GM23248 (cell line): Measurements from ENCODE around the gene PUS1. TPM values are rescaled to one million over a fixed set of nuclear protein-coding genes. Genes with fewer than 3 reads are reported as not detected.
"Not testable (repeated sequence)": the region's sequence is repeated elsewhere in the genome, so short reads cannot be mapped to it uniquely, and the experiment has no call there.

Experiments used
- DNase-seq: peaks from one replicate; pipeline ENCODE4 v3.0.0-alpha.2; 2015
- H2AFZ ChIP-seq: fragments of 200-600 bp; sonication (generic); 2 replicates; pipeline ENCODE4 v1.6.1; 2016; ENCODE audit warnings: antibody characterized with exemption
- H3F3A ChIP-seq: fragments of 200-600 bp; sonication (generic); 2 replicates; pipeline ENCODE4 v1.6.1; 2016; ENCODE audit warnings: mild to moderate bottlenecking, antibody characterized with exemption, mixed run types; ENCODE audit not compliant: insufficient read depth
- H3K27ac ChIP-seq: fragments of 200-600 bp; sonication (generic); 2 replicates; pipeline ENCODE4 v1.5.1; 2016; ENCODE audit warnings: mild to moderate bottlenecking
- H3K27me3 ChIP-seq: fragments of 200-600 bp; sonication (generic); replicated peaks from 2 replicates; pipeline ENCODE4 v1.6.1; 2016; ENCODE audit warnings: mild to moderate bottlenecking; ENCODE audit not compliant: insufficient read depth
- H3K36me3 ChIP-seq: fragments of 200-600 bp; sonication (generic); 2 replicates; pipeline ENCODE4 v1.6.1; 2016; ENCODE audit warnings: low read depth, mild to moderate bottlenecking
- H3K4me1 ChIP-seq: fragments of 200-600 bp; sonication (generic); 2 replicates; pipeline ENCODE4 v1.6.1; 2016; ENCODE audit warnings: mild to moderate bottlenecking; ENCODE audit not compliant: insufficient read depth
- H3K4me2 ChIP-seq: fragments of 200-600 bp; sonication (generic); one replicate; pipeline ENCODE4 v1.6.1; 2016; ENCODE audit warnings: mild to moderate bottlenecking; ENCODE audit not compliant: unreplicated experiment
- H3K4me3 ChIP-seq: fragments of 200-600 bp; sonication (generic); 2 replicates; pipeline ENCODE4 v1.5.1; 2016; ENCODE audit warnings: mild to moderate bottlenecking
- H3K79me2 ChIP-seq: fragments of 200-600 bp; sonication (generic); 2 replicates; pipeline ENCODE4 v1.6.1; 2016; ENCODE audit warnings: mild to moderate bottlenecking; ENCODE audit not compliant: insufficient read depth
- H3K9ac ChIP-seq: fragments of 200-600 bp; sonication (generic); 2 replicates; pipeline ENCODE4 v1.6.1; 2016; ENCODE audit warnings: mild to moderate bottlenecking
- H3K9me2 ChIP-seq: fragments of 200-600 bp; sonication (generic); 2 replicates; pipeline ENCODE4 v1.6.1; 2016; ENCODE audit warnings: mixed run types, mild to moderate bottlenecking, moderate library complexity; ENCODE audit not compliant: insufficient read depth
- H3K9me3 ChIP-seq: fragments of 200-600 bp; sonication (generic); one replicate; pipeline ENCODE4 v1.6.1; 2017; ENCODE audit warnings: low read depth
- H4K20me1 ChIP-seq: fragments of 200-600 bp; sonication (generic); 2 replicates; pipeline ENCODE4 v1.6.0; 2016; ENCODE audit not compliant: insufficient read depth
- EZH2 ChIP-seq: fragments of 200-600 bp; sonication (generic); IDR thresholded peaks from 2 replicates; pipeline ENCODE4 v1.6.1; 2018; ENCODE audit warnings: antibody characterized with exemption, mild to moderate bottlenecking; ENCODE audit not compliant: insufficient read depth, poor library complexity, severe bottlenecking
- EZH2phosphoT487 ChIP-seq: fragments of 200-600 bp; sonication (generic); IDR thresholded peaks from 2 replicates; pipeline ENCODE4 v1.6.1; 2018; ENCODE audit warnings: antibody characterized with exemption, moderate library complexity, mild to moderate bottlenecking, low read depth; ENCODE audit not compliant: insufficient read depth
- WGBS, 2 experiments: methylation state at CpG; one replicate each; pipeline ENCODE4 v1.1.6; 2015 to 2017; ENCODE audit warnings: low lambda C conversion rate in 2 of 2, low coverage in 1 of 2; ENCODE audit errors: missing lambda C conversion rate in 2 of 2; 5-methylcytosine and 5-hydroxymethylcytosine counted together
- in situ Hi-C: fragments of 300-500 bp; cut with MboI; formaldehyde crosslinking; loops from 2 replicates; pipeline ENCODE4 v1.15.0; 2020
- polyA plus RNA-seq: library from polyadenylated mRNA; unstranded; fragments of >200 nt; fragmentation: Nextera tagmentation; extraction: Ambion mirVana; gene quantifications from 2 replicates; pipeline ENCODE4 v1.2.1, GENCODE V29; 2016
- total RNA-seq: library from RNA; depleted of rRNA; stranded (reverse); fragments of >200 nt; shearing (Covaris generic); gene quantifications from 2 replicates; pipeline ENCODE4 v1.2.3, GENCODE V29; 2014

Gene PUS1
- total and polyA plus RNA-seq, 2 experiments from 2014 or later: 14.0 to 18.9 TPM

DNA sequence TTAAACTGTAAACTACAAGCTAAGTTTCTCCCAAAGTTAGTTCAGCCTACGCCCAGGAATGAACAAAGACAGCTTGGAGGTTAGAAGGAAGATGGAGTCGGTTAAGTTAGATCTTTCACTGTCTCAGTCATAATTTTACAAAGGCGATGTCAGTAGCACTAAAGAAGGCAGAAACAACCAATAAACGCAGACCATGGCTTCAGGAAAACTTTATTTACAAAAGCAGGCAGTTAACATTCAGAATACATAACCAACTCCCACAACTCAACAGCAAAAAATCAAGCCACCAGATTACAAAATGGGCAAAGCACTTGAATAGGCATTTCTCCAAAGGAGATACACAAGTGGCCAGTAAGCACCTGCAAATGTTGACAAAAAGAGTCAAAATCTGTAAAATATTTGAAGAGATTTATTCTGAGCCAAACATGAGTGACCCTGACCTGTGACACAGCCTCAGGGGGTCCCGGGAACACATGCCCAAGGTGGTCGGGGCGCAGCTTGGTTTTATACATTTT is 43.5 kb upstream of the PUS1 start:
- no peak for TF ChIP-seq EZH2
- TF ChIP-seq EZH2phosphoT487: no peak

DNA sequence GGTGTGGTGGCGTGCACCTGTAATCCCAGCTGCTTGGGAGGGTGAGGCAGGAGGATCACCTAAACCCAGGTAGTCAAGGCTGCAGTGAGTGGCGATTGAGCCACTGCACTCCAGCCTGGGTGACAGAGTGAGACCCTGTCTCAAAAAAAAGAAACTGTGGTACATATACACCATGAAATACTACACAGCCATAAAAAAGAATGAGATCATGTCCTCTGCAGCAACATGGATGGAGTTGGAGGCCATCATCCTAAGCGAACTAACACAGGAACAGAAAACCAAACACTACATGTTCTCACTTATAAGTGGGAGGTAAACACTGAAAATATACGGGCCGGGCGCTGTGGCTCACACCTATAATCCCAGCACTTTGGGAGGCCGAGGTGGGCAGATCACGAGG is 37.4 kb upstream of the PUS1 start:
- H3F3A ChIP-seq, H3K79me2 ChIP-seq, H3K9me2 ChIP-seq, DNase-seq, H3K9me3 ChIP-seq, H2AFZ ChIP-seq, in situ Hi-C loops, H3K9ac ChIP-seq, H3K4me2 ChIP-seq, H4K20me1 ChIP-seq, H3K4me3 ChIP-seq, H3K36me3 ChIP-seq, H3K27me3 ChIP-seq, H3K27ac ChIP-seq, H3K4me1 ChIP-seq: not testable (repeated sequence)
- 81 to 84% methylated on average over 8 of the region's 8 CpGs for WGBS, 2 experiments

More for the DNA sequence above, 43.5 kb upstream of the PUS1 start:
- DNase-seq: no peak
- H3F3A ChIP-seq: no peaks in the 10 kb centered on the region
- no peaks in the 10 kb centered on the region for H3K36me3 ChIP-seq
- H3K79me2 ChIP-seq: no peaks in the 10 kb centered on the region
- H3K4me2 ChIP-seq: no peak overlapping the region
- H3K27ac ChIP-seq: no peak overlapping the region
- 79 to 85% methylated on average over 7 of the region's 7 CpGs for WGBS, 2 experiments
- H3K9me2 ChIP-seq: no peaks in the 10 kb centered on the region
- no peaks in the 10 kb centered on the region for H3K27me3 ChIP-seq
- H3K9ac ChIP-seq: no peak overlapping the region
- no peaks in the 10 kb centered on the region for H3K4me1 ChIP-seq
- H3K4me3 ChIP-seq: no peak overlapping the region
- H2AFZ ChIP-seq: no peak overlapping the region
- H4K20me1 ChIP-seq: no peaks in the 10 kb centered on the region
- no peaks in the 10 kb centered on the region for H3K9me3 ChIP-seq
- in situ Hi-C loops: no loop called here

DNA sequence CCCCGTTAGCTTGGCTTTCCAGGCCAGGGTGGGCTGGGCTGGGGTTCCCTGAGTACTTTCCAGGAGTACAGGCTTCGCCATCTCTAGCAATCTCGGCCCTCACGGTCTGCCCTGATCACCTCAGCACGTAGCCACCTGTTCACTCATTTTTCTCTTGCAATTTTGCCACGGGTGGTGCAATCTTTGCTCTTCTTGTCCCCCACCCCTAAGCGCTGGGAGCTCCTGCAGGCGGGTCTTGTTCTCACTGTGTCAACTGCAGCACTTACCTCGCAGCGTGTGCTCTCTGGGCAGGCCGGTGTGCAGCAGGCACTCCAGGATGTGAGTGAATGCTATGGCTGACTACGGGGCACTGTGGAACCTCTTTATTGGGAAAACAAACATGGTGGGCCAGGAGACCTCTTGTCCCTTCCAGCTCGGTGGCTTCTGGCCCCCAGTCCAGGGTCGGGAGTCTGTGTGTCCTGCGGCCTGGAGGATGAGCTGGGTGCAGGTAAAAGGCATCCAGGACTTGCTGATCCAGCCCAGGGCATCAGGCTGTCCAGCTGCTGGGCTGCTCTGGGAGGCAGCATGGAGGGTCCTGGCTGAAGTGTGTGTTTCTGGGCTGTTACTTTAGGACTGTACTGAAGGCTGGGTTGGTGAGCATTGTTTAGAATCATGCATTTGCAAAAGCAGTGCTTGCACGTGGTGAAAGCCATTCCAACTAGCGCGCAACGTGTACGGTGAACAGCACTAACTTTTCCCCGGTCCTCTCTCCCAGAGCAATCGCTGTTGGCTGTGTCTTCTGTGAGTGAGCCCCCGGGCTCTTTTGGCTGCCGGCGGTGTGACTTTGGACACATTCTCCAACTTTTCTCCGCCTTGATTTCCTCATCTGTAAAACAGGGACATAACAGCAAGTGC is 36.1 kb upstream of the PUS1 start:
- Histone ChIP-seq H3K4me1 (0 out of 2 replicates have a peak, but pooled peaks cover 4% of the 10 kb centered on the region), H4K20me1 (no peaks in the 10 kb centered on the region), H2AFZ (no peak overlapping the region), H3K9me2 (no peaks in the 10 kb centered on the region), H3K9me3 (no peaks in the 10 kb centered on the region), H3K27me3 (no peaks in the 10 kb centered on the region), H3K4me2 (no peak overlapping the region), H3K79me2 (peaks cover 21% of the 10 kb centered on the region), H3K4me3 (no peak overlapping the region), H3F3A (no peaks in the 10 kb centered on the region; the same call in 1 of the 2 replicates), H3K9ac (no peak overlapping the region), H3K27ac (no peak overlapping the region), H3K36me3 (no peaks in the 10 kb centered on the region)
- DNase-seq: no peak
- in situ Hi-C loops: no loop called here
- no peak for TF ChIP-seq EZH2phosphoT487
- no peak for TF ChIP-seq EZH2
- 72 to 77% methylated on average over 26 of the region's 26 CpGs for WGBS, 2 experiments

DNA sequence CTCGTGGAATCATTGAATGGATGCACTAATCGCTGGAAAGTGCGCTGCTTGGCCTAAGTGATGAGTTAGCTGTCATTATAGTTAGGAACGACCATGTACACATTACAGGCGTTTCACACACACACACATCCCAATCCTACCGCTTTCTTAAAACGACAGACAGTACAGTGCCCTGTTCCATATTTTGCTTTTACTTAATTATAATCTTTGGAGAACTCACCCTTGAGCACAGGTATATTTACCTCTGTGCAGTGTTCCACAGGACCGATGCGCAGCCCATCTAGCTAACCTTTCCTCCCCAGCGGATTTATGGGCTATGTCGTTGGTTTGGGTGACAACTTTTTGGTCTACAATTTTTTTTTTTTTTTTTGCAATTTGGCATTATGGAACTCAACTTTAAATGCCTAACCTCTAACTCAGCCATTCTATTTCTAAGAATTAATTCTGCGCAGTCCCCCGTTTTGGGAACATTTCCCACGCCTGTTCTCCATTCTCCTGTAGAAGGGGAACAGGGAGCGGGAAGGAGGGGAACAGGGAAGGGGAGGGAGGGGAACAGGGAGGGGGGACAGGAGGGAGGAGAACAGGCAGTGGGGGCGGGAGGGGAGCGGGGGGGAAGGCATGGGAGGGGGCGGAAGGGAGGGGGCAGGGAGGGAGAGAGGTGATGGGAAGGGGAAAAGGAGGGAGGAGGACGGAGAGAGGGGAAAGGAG is 35.3 kb upstream of the PUS1 start:
- peaks cover 29% of the 10 kb centered on the region for H3K79me2 ChIP-seq
- 37 to 42% methylated on average over 15 to 19 of the region's 19 CpGs for WGBS, 2 experiments
- H3K4me1 ChIP-seq: 0 out of 2 replicates have a peak, but pooled peaks cover 4% of the 10 kb centered on the region
- H3K9me3 ChIP-seq: no peaks in the 10 kb centered on the region
- no peaks in the 10 kb centered on the region for H4K20me1 ChIP-seq
- peak; percentile 62 for DNase-seq
- in situ Hi-C loops: no loop called here
- no peak overlapping the region for H3K9ac ChIP-seq
- no peak for TF ChIP-seq EZH2
- no peak for TF ChIP-seq EZH2phosphoT487
- H3K4me3 ChIP-seq: no peak overlapping the region
- H3K36me3 ChIP-seq: no peaks in the 10 kb centered on the region
- H3K4me2 ChIP-seq: peak overlapping the region; percentile 27
- no peaks in the 10 kb centered on the region; the same call in 1 of the 2 replicates for H3F3A ChIP-seq
- no peaks in the 10 kb centered on the region for H3K9me2 ChIP-seq
- H3K27ac ChIP-seq: no peak overlapping the region
- H3K27me3 ChIP-seq: no peaks in the 10 kb centered on the region
- no peak overlapping the region for H2AFZ ChIP-seq
